Measurements from ENCODE around the gene SLCO4C1. TPM values are rescaled to one million over a fixed set of nuclear protein-coding genes. Genes with fewer than 3 reads are reported as not detected.

Gene SLCO4C1
- total RNA-seq, 1 experiment from 2014 or later = 4.8 TPM

GRCh38 chr5:102270036-102270435 is 26.0 kb downstream of the SLCO4C1 start:
- no peaks in the 10 kb centered on the region for H3K79me1 ChIP-seq (ENCODE audit: insufficient read depth, low read depth, low read length, poor library complexity, severe bottlenecking)
- no peak for TF ChIP-seq CTCF (conservative IDR thresholded peaks at IDR 0.05)
- H3K27me3 Mint-ChIP-seq (ENCODE audit: low read depth) = no peaks in the 10 kb centered on the region
- H2AK5ac ChIP-seq (ENCODE audit: insufficient read length, low read length) = no peak overlapping the region
- no peak overlapping the region for H4K5ac ChIP-seq (ENCODE audit: insufficient read length, low read depth, low read length)
- H4K8ac ChIP-seq (replicated peaks; ENCODE audit: insufficient read length, low read depth, low read length) = no peak overlapping the region
- no peak overlapping the region for H3K14ac ChIP-seq (ENCODE audit: insufficient read depth, low read length)
- H3K56ac ChIP-seq (ENCODE audit: insufficient read length, low read depth, low read length) = no peak overlapping the region
- DNase-seq = no peak
- H3K23ac ChIP-seq (ENCODE audit: insufficient read length, low read depth, low read length) = no peak overlapping the region
- no peak overlapping the region for H2BK12ac ChIP-seq (ENCODE audit: insufficient read length, low read depth, low read length)
- H3K9ac ChIP-seq (ENCODE audit: extremely low read depth, insufficient read length, low read length) = no peak overlapping the region
- H3K27me3 ChIP-seq (ENCODE audit: insufficient read depth, low read length) = no peaks in the 10 kb centered on the region
- H2BK5ac ChIP-seq (ENCODE audit: insufficient read length, low read length) = no peak overlapping the region
- no peak overlapping the region for H3K27ac Mint-ChIP-seq
- no peak overlapping the region for H3K27ac ChIP-seq (ENCODE audit: insufficient read length, low read depth, low read length)
- no peak overlapping the region for H2BK15ac ChIP-seq (ENCODE audit: low read depth, low read length)
- peaks cover 8 to 16% (median 8%) of the 10 kb centered on the region in 3 experiments for H3K36me3 Mint-ChIP-seq (ENCODE audit: insufficient read depth in 1 of 3, low read depth in 3 of 3)
- H2AFZ ChIP-seq (ENCODE audit: low read length) = no peak overlapping the region
- H3K4me1 Mint-ChIP-seq = peaks cover 2 to 5% of the 10 kb centered on the region in 2 experiments; a peak in 3 of 4 replicates
- no peaks in the 10 kb centered on the region for H4K20me1 ChIP-seq (ENCODE audit: control insufficient read depth, insufficient read depth, insufficient read length)
- H3K4ac ChIP-seq (ENCODE audit: low read depth, low read length) = no peak overlapping the region
- no peak overlapping the region for H3K18ac ChIP-seq (ENCODE audit: insufficient read length, low read depth, low read length)
- no peaks in the 10 kb centered on the region for H3K9me3 ChIP-seq (ENCODE audit: control insufficient read depth, low read depth, low read length)
- H3K23me2 ChIP-seq (ENCODE audit: insufficient read length, low read depth, low read length, poor library complexity, severe bottlenecking) = no peaks in the 10 kb centered on the region
- no peak overlapping the region for H3K4me3 Mint-ChIP-seq
- no peak overlapping the region for H2BK120ac ChIP-seq (ENCODE audit: low read depth, low read length, poor library complexity, severe bottlenecking)
- H3T11ph ChIP-seq (ENCODE audit: low read length) = no peak overlapping the region
- no peaks in the 10 kb centered on the region for H3K4me1 ChIP-seq (ENCODE audit: insufficient read depth, low read length)
- no peaks in the 10 kb centered on the region for H3K79me2 ChIP-seq (ENCODE audit: insufficient read depth, low read length)
- H3K4me2 ChIP-seq (ENCODE audit: insufficient read depth, insufficient read length, low read length) = no peak overlapping the region
- H4K91ac ChIP-seq (ENCODE audit: insufficient read length, low read depth, low read length) = no peak overlapping the region
- H2BK20ac ChIP-seq (ENCODE audit: low read depth, low read length, poor library complexity, severe bottlenecking) = no peak overlapping the region
- H3K9me3 Mint-ChIP-seq = peaks cover 13 to 15% of the 10 kb centered on the region in 2 experiments; a peak in 3 of 5 replicates
